Peyer's patch (tissue), 4 donors: ENCODE results near the gene PKIG.

Experiments
- CTCF ChIP-seq, 6 experiments: fragments of 450-650 bp in 4 of 6; fragments of 200-600 bp in 2 of 6; sonication (generic) in 1 of 6; IDR thresholded peaks; one replicate each; pipeline ENCODE4 v1.5.1; 2017 to 2019; ENCODE audit warnings: antibody characterized with exemption in 6 of 6, mild to moderate bottlenecking in 3 of 6, moderate library complexity in 1 of 6
- POLR2A ChIP-seq, 2 donors: fragments of 450-650 bp; IDR thresholded peaks; one replicate each; pipeline ENCODE4 v1.5.1; 2017; ENCODE audit warnings: antibody characterized with exemption in 2 of 2, mild to moderate bottlenecking in 2 of 2, moderate library complexity in 2 of 2

DNA sequence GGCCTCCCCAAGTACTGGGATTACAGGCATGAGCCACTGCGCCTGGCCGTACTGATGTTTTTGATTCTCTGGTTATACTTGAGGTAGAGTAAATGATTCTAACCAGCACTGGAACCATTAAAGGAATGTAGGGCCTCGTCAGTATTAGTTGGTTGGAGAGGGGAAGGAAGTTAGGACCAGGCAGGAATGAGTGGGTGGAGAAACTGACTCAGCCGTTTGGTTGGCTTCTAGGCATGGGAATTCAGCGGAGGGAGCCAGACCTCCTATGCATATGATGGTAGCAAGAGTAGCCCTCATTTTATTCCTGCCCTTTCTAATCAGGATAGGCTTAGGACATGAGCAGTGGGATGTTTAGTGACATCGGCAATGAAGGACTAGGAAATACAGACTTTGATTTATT is 41.5 kb upstream of the PKIG start:
- no peak for TF ChIP-seq CTCF (IDR thresholded peaks at IDR 0.05)
- TF ChIP-seq POLR2A (IDR thresholded peaks at IDR 0.05): no peak
